ENCODE data around the gene KCNIP1. TPM values are rescaled to one million over a fixed set of nuclear protein-coding genes. Genes with fewer than 3 reads are reported as not detected.

Gene KCNIP1
- total and polyA plus RNA-seq, 9 of the 15 experiments (the other 6 are each of a cell fraction or from before 2014, with no cell fraction given), result not detected

GRCh38 chr5:170480260-170480659, 23.6 kb upstream of the KCNIP1 start (continued):
- TF ChIP-seq ZFP36 (IDR thresholded peaks at IDR 0.05; ENCODE audit: low read depth, low read length, partially characterized antibody) (no peak), ZNF140 (CRISPR knock-in tag; IDR thresholded peaks at IDR 0.05) (no peak), MEIS2 (IDR thresholded peaks at IDR 0.05; ENCODE audit: partially characterized antibody) (no peak)
- TF ChIP-seq, protein P1, sequence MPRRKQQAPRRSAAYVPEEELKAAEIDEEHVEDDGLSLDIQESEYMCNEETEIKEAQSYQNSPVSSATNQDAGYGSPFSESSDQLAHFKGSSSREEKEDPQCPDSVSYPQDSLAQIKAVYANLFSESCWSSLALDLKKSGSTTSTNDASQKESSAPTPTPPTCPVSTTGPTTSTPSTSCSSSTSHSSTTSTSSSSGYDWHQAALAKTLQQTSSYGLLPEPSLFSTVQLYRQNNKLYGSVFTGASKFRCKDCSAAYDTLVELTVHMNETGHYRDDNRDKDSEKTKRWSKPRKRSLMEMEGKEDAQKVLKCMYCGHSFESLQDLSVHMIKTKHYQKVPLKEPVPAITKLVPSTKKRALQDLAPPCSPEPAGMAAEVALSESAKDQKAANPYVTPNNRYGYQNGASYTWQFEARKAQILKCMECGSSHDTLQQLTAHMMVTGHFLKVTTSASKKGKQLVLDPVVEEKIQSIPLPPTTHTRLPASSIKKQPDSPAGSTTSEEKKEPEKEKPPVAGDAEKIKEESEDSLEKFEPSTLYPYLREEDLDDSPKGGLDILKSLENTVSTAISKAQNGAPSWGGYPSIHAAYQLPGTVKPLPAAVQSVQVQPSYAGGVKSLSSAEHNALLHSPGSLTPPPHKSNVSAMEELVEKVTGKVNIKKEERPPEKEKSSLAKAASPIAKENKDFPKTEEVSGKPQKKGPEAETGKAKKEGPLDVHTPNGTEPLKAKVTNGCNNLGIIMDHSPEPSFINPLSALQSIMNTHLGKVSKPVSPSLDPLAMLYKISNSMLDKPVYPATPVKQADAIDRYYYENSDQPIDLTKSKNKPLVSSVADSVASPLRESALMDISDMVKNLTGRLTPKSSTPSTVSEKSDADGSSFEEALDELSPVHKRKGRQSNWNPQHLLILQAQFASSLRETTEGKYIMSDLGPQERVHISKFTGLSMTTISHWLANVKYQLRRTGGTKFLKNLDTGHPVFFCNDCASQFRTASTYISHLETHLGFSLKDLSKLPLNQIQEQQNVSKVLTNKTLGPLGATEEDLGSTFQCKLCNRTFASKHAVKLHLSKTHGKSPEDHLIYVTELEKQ (CRISPR knock-in tag; IDR thresholded peaks at IDR 0.05), result no peak

- H3K36me3 ChIP-seq (ENCODE audit: control insufficient read depth, insufficient read depth, low read length), result no peaks in the 10 kb centered on the region
- TF ChIP-seq ZNF699 (CRISPR knock-in tag; IDR thresholded peaks at IDR 0.05; ENCODE audit: insufficient replicate concordance) (no peak), CREBBP (IDR thresholded peaks at IDR 0.05; ENCODE audit: low read depth, low read length) (no peak), IRF9 (tag; IDR thresholded peaks at IDR 0.05) (no peak), CBFA2T3 (IDR thresholded peaks at IDR 0.05) (peak; percentile 29; the same call in 1 of the 2 replicates), TAF1 (IDR thresholded peaks at IDR 0.05; ENCODE audit: control insufficient read depth, extremely low read depth, insufficient read depth, low read length, severe bottlenecking) (no peak), NR1H2 (CRISPR knock-in tag; IDR thresholded peaks at IDR 0.05) (no peak), ZNF584 (CRISPR knock-in tag; IDR thresholded peaks at IDR 0.05; ENCODE audit: low read depth) (no peak), CHCHD3 (CRISPR knock-in tag; IDR thresholded peaks at IDR 0.05) (no peak), TEAD4 (IDR thresholded peaks at IDR 0.05; ENCODE audit: low read length) (peak; percentile 52; the same call in 1 of the 2 replicates), TEAD4 (CRISPR knock-in tag; IDR thresholded peaks at IDR 0.05; ENCODE audit: borderline replicate concordance) (no peak), TARDBP (IDR thresholded peaks at IDR 0.05) (no peak), NFE2 (IDR thresholded peaks at IDR 0.05; ENCODE audit: low read depth) (no peak), ZC3H8 (IDR thresholded peaks at IDR 0.05) (no peak), PTTG1 (tag; IDR thresholded peaks at IDR 0.05; ENCODE audit: low read depth) (no peak)
- TF ChIP-seq, protein P2, sequence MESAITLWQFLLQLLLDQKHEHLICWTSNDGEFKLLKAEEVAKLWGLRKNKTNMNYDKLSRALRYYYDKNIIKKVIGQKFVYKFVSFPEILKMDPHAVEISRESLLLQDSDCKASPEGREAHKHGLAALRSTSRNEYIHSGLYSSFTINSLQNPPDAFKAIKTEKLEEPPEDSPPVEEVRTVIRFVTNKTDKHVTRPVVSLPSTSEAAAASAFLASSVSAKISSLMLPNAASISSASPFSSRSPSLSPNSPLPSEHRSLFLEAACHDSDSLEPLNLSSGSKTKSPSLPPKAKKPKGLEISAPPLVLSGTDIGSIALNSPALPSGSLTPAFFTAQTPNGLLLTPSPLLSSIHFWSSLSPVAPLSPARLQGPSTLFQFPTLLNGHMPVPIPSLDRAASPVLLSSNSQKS (CRISPR knock-in tag; IDR thresholded peaks at IDR 0.05), result no peak
These were observed 22.0 kb upstream of the KCNIP1 start for GRCh38 chr5:170481849-170482248.

More at GRCh38 chr5:170481849-170482248, 22.0 kb upstream of the KCNIP1 start:
- H3K79me2 ChIP-seq (ENCODE audit: control insufficient read depth, insufficient read depth, low read length), result no peaks in the 10 kb centered on the region
- in situ Hi-C loops (cut with MboI), result no loop called here
- ChIA-PET POLR2A (no interaction called here), CTCF (ENCODE audit: low intra/inter-chr PET ratio) (no interaction called here)
- H3K4me3 ChIP-seq, result no peak overlapping the region
- intact Hi-C loops (cut with micrococcal nuclease), result no loop called here
- no peak overlapping the region for H3K27ac ChIP-seq (ENCODE audit: extremely low read depth, low read depth, low read length)
- no peak overlapping the region for H2AFZ ChIP-seq (ENCODE audit: low read depth, low read length)
- no peaks in the 10 kb centered on the region for H3K9me1 ChIP-seq (ENCODE audit: control insufficient read depth, insufficient read depth, low read length)
- WGBS (ENCODE audit: insufficient coverage, low coverage, missing lambda C conversion rate), result 0% methylated on average over 2 of the region's 2 CpGs
- no peak for DNase-seq (ENCODE audit: extremely low read depth in 1 of 4, low spot score in 3 of 4)
- H3K27me3 ChIP-seq (ENCODE audit: control insufficient read depth in 2 of 2, insufficient read depth in 2 of 2, low read length in 2 of 2), result peaks cover 0 to 5% of the 10 kb centered on the region in 2 experiments; a peak in 1 of 5 replicates
- no peaks in the 10 kb centered on the region for H3K4me1 ChIP-seq (replicated peaks in 1 of 2; ENCODE audit: control insufficient read depth in 2 of 2, insufficient read depth in 2 of 2, low read length in 2 of 2)
- no peaks in the 10 kb centered on the region for H3K9me3 ChIP-seq (replicated peaks; ENCODE audit: control insufficient read depth, insufficient read depth, low read depth, low read length)
- BruUV-seq (replicated peaks), result no TSS peak
- no peak overlapping the region for H3K9ac ChIP-seq (ENCODE audit: insufficient read depth in 1 of 2, low read depth in 2 of 2, low read length in 2 of 2)
- no peak overlapping the region for H3K4me2 ChIP-seq (ENCODE audit: insufficient read depth, low read length)
- H4K20me1 ChIP-seq (replicated peaks; ENCODE audit: control insufficient read depth, insufficient read depth, low read length), result 0 out of 2 replicates have a peak, but pooled peaks cover 3% of the 10 kb centered on the region
- FAIRE-seq, result no peak
- no peak for ATAC-seq
